ENCODE results near the gene NACC2. TPM values are rescaled to one million over a fixed set of nuclear protein-coding genes. Genes with fewer than 3 reads are reported as not detected.

Gene NACC2
- total RNA-seq, 4 donors from 2014 or later: 15.0 to 35.2 (median 20.7) TPM

DNA sequence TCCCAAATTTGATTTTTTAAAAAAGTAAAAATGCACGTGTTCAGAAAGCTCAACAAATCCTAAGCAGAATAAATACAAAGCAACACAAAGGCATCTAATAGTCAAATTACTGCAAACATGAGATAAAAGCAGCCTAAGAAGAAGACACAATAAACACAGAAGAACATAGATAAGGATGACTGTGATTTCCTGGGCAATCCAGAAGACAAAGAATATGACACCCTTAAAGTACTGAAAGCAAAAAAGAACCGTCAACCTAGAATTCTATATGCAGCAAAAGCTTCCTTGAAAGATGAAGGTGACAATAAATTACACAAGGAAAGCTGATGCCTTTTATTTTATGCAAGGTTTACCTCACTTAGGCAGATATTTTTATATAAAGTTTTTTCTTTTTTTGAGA, 58.2 kb downstream of the NACC2 start:
- TF ChIP-seq, protein P1, sequence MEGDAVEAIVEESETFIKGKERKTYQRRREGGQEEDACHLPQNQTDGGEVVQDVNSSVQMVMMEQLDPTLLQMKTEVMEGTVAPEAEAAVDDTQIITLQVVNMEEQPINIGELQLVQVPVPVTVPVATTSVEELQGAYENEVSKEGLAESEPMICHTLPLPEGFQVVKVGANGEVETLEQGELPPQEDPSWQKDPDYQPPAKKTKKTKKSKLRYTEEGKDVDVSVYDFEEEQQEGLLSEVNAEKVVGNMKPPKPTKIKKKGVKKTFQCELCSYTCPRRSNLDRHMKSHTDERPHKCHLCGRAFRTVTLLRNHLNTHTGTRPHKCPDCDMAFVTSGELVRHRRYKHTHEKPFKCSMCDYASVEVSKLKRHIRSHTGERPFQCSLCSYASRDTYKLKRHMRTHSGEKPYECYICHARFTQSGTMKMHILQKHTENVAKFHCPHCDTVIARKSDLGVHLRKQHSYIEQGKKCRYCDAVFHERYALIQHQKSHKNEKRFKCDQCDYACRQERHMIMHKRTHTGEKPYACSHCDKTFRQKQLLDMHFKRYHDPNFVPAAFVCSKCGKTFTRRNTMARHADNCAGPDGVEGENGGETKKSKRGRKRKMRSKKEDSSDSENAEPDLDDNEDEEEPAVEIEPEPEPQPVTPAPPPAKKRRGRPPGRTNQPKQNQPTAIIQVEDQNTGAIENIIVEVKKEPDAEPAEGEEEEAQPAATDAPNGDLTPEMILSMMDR (IDR thresholded peaks at IDR 0.05; ENCODE audit: low read depth): no peak

DNA sequence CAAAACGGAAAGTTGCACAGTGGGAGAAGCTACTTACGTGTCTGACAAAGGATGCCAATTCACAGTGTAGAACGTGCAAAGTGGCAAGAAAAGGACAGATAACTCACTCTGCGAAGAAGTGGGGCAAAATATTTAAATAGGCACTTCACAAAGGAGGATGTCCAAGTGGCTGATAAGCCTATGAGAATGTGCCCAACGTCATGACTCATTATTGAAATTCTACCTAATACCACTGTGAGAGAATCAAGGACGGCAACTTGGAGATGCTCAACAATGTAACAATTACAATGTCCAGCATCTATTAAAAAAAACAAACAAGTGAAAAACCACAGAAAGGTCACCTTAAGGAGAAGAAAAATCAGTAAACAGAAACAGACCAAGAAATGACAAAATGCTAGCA, 59.0 kb downstream of the NACC2 start:
- TF ChIP-seq, protein P1 (IDR thresholded peaks at IDR 0.05; ENCODE audit: low read depth): no peak

GRCh38 chr9:136031741-136032730, 63.1 kb downstream of the NACC2 start:
- TF ChIP-seq, protein P1 (IDR thresholded peaks at IDR 0.05; ENCODE audit: low read depth): no peak

DNA sequence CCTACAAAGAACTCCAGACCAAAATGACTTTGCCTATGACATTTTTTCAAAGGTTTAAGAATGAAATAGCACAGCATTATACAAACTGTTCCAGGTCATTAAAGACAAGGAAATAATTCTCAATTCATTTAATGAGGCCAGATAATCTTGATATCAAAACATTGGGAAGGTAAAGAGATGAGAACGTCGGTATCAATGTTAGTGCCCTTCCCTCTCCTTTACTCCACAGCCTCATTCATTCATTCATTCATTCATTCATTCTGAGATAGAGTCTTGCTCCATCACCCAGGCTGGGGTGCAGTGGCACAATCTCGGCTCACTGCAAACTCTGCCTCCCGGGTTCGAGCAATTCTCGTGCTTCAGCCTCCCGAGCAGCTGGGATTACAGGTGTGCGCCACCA, 64.0 kb downstream of the NACC2 start:
- TF ChIP-seq, protein P1 (IDR thresholded peaks at IDR 0.05; ENCODE audit: low read depth): no peak

DNA sequence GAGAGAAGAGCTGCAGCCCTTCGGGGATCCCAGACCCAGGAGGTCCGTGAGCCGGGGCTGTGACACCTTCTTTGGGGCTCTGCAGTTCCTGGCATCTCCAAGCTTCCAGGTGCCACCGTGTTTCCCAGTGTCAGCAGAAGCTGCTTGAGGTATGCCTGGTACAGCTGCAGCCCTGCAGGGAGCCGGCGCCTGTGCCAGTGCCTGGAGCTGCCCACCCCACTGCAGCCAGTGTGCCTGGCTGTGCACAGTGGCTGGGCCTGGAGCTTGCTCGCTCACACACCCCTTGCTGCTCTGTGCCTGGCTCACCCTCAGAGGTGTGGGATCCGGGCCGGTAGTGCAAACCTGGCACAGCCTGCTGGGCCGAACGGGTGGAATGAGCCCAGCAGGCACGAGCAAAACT, 65.5 kb downstream of the NACC2 start:
- TF ChIP-seq, protein P1 (IDR thresholded peaks at IDR 0.05; ENCODE audit: low read depth): no peak

DNA sequence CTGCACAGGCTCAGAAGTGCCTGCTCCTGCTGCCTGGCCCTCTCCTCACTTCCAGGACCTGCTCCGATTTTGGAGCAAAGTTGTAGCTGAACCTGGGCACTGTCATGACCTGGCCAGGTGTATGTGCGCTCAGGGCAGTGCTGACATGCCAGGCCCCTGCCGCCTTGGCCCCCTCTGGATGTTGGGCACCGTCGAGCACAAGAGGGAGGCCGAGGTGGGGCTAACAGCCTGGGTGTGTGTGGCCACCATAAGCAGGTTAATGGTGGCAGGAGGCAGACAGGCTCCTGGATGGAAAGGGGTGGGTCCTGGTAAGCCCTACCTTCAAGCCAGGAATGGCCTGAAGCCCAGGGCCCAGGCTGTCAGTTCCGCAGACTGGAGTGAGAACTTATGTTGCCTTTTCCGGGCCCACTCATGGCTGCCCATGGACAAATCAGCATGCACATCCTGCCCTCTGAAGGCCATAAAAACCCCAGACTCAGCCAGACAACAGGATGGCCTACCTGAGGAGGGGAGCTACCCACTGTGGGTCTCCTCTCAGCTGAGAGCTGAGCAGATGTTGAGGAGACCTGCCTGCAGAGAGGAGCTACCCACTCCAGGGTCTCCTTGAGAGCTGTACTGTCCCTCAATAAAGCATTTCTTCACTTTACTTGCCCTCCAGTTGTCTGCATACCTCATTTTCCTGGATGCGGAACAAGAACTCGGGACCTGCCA, 66.2 kb downstream of the NACC2 start:
- TF ChIP-seq, protein P1 (IDR thresholded peaks at IDR 0.05; ENCODE audit: low read depth): no peak
